Ishikawa (cell line): Measurements from ENCODE around the gene VAV3.
A peak's percentile ranks its signal among the peaks of the same experiment; 100 is the strongest.

Experiments used
- CEBPB ChIP-seq: IDR thresholded peaks from 2 replicates; pipeline ENCODE4 v1.6.1; 2012
- CREB1 ChIP-seq: IDR thresholded peaks from 2 replicates; pipeline ENCODE4 v1.6.1; 2012; ENCODE audit warnings: low read depth
- EGR1 ChIP-seq: IDR thresholded peaks from 2 replicates; pipeline ENCODE4 v1.6.1; 2012
- EP300 ChIP-seq: IDR thresholded peaks from 2 replicates; pipeline ENCODE4 v1.6.1; 2012; ENCODE audit warnings: borderline replicate concordance
- FOXM1 ChIP-seq: IDR thresholded peaks from 2 replicates; pipeline ENCODE4 v1.6.1; 2012; ENCODE audit warnings: low read depth, borderline replicate concordance
- MAX ChIP-seq: IDR thresholded peaks from 2 replicates; pipeline ENCODE4 v1.6.1; 2012
- NFIC ChIP-seq: IDR thresholded peaks from 2 replicates; pipeline ENCODE4 v1.6.1; 2012
- RAD21 ChIP-seq: IDR thresholded peaks from 2 replicates; pipeline ENCODE4 v1.6.1; 2012; ENCODE audit warnings: low read depth
- REST ChIP-seq: IDR thresholded peaks from 2 replicates; pipeline ENCODE4 v1.6.1; 2012; ENCODE audit warnings: low read depth, mild to moderate bottlenecking
- TAF1 ChIP-seq: IDR thresholded peaks from 2 replicates; pipeline ENCODE4 v1.6.1; 2012; ENCODE audit warnings: low read depth, mild to moderate bottlenecking
- TCF12 ChIP-seq: IDR thresholded peaks from 2 replicates; pipeline ENCODE4 v1.6.1; 2012; ENCODE audit warnings: low read depth
- TEAD4 ChIP-seq: IDR thresholded peaks from 2 replicates; pipeline ENCODE4 v1.6.1; 2012
- USF1 ChIP-seq: IDR thresholded peaks from 2 replicates; pipeline ENCODE4 v1.6.1; 2012
- YY1 ChIP-seq: IDR thresholded peaks from 2 replicates; pipeline ENCODE4 v1.6.1; 2012; ENCODE audit warnings: low read depth
- ZBTB7A ChIP-seq: IDR thresholded peaks from 2 replicates; pipeline ENCODE4 v1.6.1; 2012; ENCODE audit warnings: low read depth

Gene VAV3

GRCh38 chr1:107863342-107863741 lies 101.6 kb downstream of the VAV3 start:
- TF ChIP-seq EP300 (no peak), REST (no peak), TAF1 (no peak), TCF12 (no peak), ZBTB7A (no peak), TEAD4 (no peak), MAX (no peak), CEBPB (no peak), USF1 (no peak), NFIC (no peak), EGR1 (no peak)

- TF ChIP-seq REST (no peak), MAX (no peak), USF1 (no peak), CREB1 (no peak), EP300 (peak; percentile 54; the same call in 1 of the 2 replicates), RAD21 (no peak), EGR1 (peak; percentile 44; the same call in 1 of the 2 replicates), TCF12 (peak; percentile 44; the same call in 1 of the 2 replicates), TAF1 (no peak), ZBTB7A (no peak), TEAD4 (no peak), NFIC (no peak), YY1 (no peak)
Observed at GRCh38 chr1:107862064-107862463, 102.9 kb downstream of the VAV3 start.

- TF ChIP-seq FOXM1 (no peak), MAX (no peak), ZBTB7A (no peak), EGR1 (no peak), CREB1 (no peak), RAD21 (no peak), YY1 (no peak), REST (no peak), CEBPB (no peak), EP300 (no peak), TEAD4 (no peak), USF1 (no peak), NFIC (no peak), TCF12 (no peak), TAF1 (no peak)
Observed at GRCh38 chr1:107858323-107858722, 106.7 kb downstream of the VAV3 start.

- TF ChIP-seq CREB1 (no peak), MAX (no peak), USF1 (no peak), FOXM1 (no peak), CEBPB (no peak), TEAD4 (no peak)
Observed at GRCh38 chr1:107851418-107851817, 113.6 kb downstream of the VAV3 start.
